Fibroblast of skin of abdomen (primary cell): Measurements from ENCODE around the gene SSPN.
A peak's percentile ranks its signal among the peaks of the same experiment; 100 is the strongest.
"Not testable (repeated sequence)": the region's sequence is repeated elsewhere in the genome, so short reads cannot be mapped to it uniquely, and the experiment has no call there.

Source experiments
- DNase-seq: peaks from one replicate; pipeline ENCODE4 v3.0.0-alpha.2; 2013

Gene SSPN

DNA sequence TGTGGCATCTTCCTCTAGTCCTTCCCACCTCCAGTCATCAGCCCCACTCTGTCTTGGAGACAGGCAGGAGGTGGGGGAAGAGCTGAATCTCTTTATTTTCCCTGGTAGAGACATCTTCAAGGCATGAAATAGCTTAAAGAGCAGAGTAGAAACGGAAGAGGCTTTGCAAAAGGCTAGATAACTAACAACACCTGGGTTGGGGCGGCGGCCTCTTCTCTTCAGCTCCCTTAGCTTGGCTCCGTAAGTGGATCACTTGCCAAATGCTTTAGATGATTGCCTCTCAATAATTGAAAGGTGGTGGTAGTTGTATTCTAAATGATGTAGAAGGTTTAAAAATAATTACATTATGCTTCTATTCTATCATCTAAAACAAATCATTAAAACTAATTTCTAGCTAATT is 36.1 kb downstream of the SSPN start:
- DNase-seq, result no peak

DNA sequence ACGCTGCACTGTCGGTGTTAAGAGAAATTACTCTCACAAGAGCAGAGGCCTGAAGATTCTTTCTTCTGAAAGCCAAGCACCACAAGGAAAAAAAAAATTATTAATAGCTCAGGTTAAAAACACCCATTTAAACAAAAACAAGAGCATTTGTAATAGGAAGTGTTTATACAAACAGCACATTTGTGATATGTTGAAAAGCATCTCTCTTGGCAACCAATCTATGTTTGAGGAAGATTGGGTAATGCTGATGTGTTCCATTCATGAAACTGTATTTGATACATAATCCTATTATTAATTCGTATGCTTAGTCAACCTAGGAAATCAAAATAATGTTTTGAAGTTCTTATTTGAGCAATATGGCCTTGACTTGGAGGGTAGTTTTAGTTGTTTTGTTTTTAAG is 36.5 kb downstream of the SSPN start:
- no peak for DNase-seq

DNA sequence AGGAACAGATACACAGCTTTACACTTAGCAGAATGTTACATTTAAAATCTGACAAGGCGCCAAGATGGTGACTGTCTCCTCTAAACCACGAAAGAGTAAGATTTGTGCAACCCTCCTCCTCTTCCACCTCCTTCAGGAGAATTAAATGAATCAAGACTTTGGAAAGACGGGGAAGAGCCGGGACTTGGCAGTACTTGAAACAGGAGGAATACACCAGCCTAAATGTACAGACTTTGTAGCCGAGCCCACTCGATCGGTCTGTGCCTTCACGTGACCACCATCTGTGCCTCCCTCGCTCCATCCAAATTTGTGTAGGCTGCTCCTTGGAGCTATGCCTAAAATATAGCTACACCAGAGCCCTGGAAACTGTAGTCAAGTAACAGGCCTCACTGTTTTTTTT is 38.3 kb downstream of the SSPN start:
- peak; percentile 83 for DNase-seq

DNA sequence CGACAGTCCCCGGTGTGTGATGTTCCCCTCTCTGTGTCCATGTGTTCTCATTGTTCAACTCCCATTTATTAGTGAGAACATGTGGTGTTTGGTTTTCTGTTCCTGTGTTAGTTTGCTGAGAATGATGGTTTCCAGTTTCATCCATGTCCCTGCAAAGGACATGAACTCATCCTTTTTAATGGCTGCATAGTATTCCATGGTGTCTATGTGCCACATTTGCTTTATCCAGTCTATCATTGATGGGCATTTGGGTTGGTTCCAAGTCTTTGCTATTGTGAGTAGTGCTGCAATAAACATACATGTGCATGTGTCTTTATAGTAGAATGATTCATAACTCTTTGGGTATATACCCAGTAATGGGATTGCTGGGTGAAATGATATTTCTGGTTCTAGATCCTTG is 40.1 kb downstream of the SSPN start:
- DNase-seq, result not testable (repeated sequence)

DNA sequence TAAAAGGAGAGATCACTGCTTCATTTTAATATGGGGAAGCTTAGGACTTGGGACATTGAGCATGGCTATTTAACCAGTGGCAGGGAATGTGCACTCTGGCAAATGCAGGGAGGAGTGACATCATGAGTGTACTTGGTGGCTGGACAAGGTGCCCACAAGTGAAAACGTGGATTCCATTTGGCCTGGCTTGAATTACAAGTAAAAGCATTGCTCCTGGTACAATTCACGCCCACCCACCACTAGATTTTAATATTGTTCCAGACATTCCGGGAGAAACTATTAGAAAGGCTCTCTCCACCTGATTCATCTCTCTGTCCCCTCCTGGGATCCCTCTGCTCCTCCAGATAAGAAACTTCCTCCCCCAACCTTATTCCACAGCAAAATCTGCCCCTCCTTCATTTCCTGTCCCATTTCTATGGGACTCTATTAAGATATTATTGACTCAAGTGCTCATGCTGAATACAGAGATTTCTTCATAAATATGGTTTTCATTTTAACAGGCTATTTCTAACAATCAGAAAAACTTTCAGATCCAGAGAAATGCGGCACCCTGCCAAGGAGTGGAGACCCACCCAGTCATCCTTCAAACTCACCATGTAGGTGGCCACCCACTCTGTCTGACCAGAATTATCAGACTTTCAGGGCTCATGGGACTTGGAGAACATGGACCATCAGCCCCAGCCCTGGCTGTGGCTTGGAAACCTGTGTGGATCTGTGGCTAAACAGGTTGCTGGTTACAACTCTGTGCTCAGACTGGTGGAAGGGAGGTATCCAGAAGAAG is 43.2 kb downstream of the SSPN start:
- peak; percentile 64 for DNase-seq

DNA sequence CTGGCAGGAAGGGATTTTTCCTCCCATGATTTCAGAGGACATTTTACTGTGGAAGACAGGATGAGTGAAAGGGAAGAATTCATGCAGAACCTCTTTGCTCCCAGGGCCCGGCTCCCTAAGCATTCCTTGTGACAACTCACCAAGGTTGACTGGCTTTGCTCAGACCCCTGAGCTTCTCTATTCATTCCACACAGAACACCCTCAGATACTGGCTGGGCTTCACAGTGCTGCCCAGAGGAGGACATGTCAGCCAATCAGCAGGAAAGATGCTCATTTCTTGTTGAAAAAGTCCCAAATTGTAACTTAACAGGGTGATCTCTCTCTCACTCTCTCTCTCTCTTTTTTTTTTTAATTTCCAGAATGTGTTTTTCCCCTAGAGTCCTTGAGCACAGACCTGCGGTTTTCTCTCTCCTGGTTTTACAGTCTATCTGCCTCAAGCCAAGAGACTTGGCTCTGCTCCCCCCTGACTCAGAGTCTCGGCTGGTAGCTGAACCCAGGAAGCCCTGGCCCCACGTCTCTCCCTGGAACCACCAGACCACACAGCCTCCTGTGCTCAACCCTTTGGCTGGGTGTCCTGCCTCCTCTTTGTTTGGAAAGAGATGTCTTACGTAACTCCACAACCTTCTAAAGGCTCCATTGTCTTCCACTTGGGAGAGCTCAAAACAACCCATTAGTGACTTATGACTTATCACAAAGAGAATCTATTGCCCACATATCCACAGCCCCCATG is 43.9 kb downstream of the SSPN start:
- DNase-seq, result peak; percentile 94

DNA sequence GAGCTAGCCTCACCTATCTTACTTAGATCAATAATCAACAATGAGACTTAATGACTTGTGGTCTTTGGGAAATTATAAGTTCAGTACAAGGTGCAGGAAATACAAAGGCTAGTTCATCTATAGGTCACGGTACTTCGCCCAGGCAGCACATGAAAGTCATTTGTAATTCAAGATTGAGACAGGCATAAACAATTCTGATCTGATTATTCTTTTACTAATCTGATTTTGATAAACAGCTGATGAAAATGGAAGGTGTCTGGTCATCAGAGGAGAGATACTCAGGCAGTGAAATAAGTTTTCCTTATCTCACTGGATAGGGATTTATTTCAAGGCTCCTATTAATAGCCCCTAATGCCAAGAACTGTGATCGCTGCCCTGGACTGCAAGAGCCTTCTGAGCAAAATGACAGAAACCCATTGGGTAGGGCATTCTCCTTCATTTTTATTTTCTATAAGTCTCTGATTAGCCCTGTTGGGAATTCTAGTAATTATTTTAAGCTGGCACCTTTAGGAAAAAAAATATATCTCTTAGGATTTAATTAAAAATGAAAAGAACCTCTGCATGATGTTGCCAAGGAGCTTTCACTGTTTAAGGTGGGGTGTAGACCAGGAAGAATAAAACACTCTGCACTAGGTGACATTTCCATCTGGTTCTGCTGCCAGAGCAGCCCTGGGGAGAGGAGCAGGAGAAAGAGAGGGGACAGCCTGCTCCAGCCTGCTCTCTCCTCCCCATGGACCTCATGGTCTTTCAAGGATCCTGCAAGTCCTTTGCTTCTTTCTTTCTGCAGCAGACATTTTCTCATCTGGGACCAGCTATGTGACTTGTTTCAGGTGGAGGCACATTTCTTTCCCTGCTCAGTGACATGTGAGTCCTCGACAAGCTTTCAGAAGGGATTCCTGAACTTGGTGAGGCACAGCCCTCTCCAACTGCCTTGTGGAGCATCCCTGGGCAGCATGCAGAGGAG is 44.8 kb downstream of the SSPN start:
- DNase-seq, result no peak

GRCh38 chr12:26241080-26241479 is 45.7 kb downstream of the SSPN start:
- DNase-seq, result no peak

DNA sequence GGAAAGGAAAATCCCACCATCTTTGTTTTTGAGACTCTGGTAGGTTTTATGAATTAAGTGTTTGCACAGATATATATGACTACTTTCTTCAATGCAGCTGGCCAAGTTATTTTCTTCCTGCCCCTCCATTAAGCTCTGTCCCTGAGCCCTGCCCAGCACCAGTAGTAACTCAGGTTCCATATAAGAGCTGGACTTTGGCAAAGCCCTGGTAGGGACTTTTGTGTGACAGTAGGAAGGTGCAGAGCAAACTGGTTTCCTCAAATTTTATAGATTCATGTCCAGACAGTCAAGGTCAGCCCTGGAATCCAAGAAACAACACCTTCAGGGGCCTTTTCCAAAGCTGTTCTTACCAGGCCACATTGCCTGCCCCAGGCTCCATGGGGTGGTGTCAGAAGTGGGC is 47.3 kb downstream of the SSPN start:
- no peak for DNase-seq

- no peak for DNase-seq
Observed at GRCh38 chr12:26244503-26244902, 49.1 kb downstream of the SSPN start.

DNA sequence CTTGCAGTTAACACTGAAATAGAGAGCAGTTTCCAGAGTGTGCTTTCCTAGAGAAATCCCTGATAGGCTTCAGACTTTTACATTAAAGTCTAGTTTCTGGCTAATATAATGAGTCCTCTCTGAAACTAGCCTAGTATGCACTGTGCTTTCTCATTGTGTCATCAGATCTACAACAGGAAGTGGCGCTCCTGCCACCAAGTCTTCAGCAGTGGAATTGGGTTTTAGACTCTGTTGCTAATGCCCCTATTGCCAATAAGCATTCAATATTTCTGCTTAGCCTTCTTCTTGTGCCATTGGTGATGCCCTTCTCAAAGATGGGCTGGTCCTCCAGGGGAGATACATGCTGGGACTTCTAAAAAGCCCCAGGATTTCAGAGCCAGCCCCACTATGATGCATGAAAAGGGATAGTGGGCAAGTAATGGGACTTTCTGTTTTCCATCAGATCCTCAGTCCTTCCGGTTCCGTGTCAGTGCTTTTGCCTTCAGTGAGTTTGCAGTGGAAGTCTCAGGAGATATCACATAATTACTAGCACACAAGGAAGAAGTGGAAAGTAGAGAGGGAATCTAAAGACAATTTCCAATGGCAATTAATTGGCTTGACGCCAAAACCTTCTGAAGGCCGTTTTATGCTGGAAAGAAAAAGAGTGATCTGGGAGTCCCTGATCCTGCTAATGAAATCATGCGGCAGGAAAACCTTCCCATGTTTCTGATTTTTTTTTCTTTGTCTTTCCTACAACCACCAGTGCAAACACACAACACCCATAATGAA is 50.0 kb downstream of the SSPN start:
- no peak for DNase-seq

GRCh38 chr12:26246483-26247164 is 51.3 kb downstream of the SSPN start:
- no peak for DNase-seq

DNA sequence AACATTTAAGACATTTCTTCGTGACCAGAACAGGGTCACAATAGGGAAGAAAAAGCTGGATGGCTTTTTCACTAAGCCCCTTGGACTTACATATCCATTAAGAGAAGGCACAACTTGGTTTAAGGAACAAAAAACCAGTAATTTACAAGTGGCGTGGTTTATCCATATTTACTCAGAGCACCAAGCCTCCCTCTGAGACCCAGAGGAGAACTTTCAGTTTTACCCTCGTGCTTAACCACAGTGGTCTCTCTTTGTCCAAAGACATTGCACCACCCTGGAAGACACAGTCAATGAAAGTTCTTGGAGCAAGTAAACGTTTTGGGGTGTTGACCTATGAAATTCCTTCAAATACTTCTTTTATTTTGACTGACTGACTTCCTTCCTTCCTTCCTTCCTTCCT is 52.5 kb downstream of the SSPN start:
- DNase-seq, result no peak

- peak; percentile 32 for DNase-seq
Observed at GRCh38 chr12:26250801-26251200, 55.4 kb downstream of the SSPN start.

DNA sequence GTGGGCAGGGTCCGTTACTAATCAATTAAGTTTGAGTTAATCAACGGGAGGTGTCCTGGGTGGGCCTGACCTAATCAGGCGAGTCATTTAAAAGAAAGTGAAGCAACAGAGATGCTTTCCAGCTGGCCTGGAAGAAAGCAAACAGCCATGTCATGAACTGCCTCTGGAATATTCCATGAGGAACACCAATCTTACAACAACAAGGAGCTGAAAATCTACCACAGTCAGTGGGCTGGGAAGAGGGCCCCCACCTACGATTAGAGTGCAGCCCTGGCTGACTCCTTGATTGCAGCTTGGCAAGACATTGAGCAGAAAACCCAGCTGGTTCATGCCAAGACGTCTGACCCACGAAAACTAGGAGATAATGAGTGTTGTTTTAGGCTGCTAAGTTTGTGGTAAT is 56.2 kb downstream of the SSPN start:
- DNase-seq, result no peak

- no peak for DNase-seq
Observed at GRCh38 chr12:26252946-26253345, 57.6 kb downstream of the SSPN start.

GRCh38 chr12:26255893-26256645 is 60.7 kb downstream of the SSPN start:
- no peak for DNase-seq

DNA sequence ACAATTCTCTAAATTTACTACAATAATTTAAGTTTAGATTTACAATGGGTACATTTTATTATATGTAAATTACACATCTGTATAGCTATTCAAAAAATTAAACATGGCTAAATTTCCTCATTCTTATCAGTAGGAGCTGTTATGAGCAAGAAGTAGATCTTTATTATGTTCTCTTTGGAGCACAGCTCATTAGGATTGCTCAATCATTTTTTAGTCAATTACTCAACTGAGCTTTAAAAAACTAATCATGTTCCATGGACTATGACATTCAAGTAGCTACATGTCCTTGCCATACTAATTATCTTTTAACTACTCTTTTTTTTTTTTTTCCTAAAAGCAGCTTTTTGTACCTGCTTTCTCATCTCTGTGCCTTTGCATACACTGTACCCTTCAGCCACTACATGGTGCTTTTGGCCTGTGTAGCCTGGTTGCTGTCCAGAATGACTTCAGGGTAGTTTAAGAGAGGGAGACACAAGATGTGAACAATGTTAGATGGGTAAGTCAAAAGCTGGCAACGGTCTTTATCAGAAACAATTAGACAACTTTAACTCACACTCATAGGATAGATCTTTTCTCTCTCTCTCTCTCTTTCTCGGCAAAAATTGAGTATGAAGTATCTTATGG is 69.0 kb downstream of the SSPN start:
- no peak for DNase-seq

DNA sequence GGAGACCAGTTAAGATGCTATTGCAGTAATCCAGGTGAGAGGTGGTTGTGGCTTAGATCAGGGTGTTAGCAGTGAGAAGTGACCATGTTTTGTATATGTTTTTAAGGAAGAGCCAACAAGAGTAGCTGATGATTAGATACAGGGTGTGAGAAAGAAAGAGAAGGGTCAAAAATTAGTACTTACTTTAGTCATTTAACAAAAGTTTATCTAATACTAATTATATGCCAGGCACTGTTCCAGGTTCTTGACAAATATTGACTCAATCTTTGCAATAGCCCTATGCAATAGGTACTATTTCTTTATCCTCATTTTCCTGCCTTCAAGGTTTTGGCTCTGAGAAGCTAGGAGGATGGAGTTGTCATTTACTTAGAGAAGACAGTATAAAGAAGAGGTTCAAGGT is 70.2 kb downstream of the SSPN start:
- no peak for DNase-seq

DNA sequence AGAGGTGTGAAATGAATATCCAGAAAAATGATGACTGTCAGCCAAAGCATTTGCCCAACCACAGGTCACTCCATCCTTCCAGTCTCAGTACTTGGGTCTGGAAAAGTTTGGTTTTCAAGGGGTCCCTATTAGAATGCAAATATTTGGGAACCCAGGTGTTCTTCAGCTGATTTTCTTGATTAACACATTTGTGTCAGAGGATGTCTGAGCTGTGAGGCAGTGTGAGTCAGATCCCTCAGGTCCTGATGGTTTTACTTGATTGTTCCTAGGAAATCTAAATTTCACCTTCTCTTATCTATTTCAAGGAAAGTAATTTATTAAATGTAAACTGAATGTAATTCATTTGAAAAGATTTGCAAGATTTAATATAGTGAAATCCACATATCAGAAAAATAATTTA is 71.5 kb downstream of the SSPN start:
- no peak for DNase-seq
